ENCODE results near the gene YOD1.

YOD1 gene

GRCh38 chr1:207026104-207026534, 24.9 kb downstream of the YOD1 start:
- DNase-seq (ENCODE audit: low read depth in 2 of 2), result no peak

DNA sequence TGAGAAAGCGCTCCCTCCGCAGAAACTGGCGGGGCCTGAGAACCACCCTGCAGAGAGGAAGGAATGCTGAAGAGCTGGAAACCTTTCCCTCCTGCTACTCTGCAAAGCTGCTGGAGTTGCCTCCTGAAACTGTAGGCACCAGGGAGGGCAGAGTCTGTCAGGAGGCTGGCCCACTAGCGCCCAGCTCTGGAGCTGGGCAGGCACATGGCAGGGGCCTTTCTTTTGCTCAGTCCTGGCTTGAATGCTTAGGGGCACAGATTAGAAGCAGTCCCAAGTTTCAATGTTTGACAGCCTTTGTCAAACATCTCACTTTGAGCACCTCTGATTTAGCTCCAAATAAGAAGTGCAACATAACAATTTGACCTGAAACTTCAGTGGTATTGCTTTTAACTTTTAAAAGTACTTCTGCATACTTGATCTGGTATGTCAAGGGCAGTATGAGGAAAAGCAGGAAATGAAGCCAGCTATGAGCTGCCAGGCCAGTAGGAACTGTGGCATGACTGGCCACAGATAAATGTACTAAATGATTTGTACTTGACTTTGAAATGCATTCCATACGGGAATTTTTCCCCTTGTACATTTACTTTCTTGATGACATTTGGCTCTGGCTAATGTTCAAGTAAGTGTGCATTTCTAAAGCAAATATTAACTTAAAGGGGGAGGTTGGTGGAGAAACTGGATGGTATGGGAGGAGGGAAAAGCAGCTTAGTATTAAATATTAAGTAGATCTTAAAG, 25.7 kb downstream of the YOD1 start:
- no peak for DNase-seq (ENCODE audit: low read depth in 2 of 2)

DNA sequence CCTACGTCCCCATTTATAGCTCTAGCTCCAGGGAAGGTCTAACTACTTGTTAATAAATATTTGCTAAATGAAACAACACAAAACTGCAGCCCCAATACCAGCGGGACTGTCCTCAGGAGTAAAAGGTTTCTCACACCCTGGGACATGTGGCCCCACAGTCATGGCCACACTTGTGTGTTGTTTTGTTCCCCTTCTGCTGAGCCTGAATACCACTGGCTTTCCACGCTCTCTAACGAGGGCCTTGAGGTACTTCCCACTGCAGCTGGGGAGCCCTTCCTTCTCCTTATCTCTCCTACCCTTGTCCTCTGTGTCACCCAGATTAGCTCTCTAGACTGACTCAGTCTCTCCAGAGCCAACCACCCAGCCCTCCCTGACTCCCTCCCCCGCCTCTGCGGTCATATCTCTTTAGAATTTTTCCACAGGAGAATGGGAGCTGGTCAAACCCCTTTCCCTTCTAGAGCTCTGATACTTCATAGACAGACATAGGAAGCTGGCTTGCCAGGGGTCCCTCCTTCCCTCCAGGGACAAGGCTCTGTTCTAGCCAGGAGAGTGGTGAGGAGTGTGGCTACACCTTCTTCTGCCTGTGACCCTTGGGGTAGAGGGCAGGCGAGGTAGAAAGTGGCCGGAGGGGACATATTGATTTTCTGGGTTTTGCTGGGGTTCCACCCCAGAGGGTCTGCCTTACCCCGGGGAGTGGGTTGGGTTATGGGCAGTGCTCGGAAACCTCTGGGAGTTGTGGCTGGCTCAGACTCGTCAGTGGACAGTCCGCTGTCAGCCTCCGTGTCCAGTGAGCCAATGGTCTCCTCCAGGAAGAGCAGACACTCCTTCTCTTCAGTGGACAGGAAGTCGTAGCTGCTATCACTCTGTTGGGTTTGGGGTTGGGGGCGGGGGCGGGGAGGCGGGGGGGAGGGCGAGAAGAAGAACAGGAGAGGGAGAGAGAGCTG, 26.5 kb downstream of the YOD1 start:
- peak in 1 of 2 donors; percentile 7 for DNase-seq (ENCODE audit: low read depth in 2 of 2)

- DNase-seq (ENCODE audit: low read depth in 2 of 2), result no peak
These were observed 27.9 kb downstream of the YOD1 start for GRCh38 chr1:207022996-207023679.

GRCh38 chr1:207021876-207022596, 29.0 kb downstream of the YOD1 start:
- DNase-seq (ENCODE audit: low read depth in 2 of 2), result no peak

DNA sequence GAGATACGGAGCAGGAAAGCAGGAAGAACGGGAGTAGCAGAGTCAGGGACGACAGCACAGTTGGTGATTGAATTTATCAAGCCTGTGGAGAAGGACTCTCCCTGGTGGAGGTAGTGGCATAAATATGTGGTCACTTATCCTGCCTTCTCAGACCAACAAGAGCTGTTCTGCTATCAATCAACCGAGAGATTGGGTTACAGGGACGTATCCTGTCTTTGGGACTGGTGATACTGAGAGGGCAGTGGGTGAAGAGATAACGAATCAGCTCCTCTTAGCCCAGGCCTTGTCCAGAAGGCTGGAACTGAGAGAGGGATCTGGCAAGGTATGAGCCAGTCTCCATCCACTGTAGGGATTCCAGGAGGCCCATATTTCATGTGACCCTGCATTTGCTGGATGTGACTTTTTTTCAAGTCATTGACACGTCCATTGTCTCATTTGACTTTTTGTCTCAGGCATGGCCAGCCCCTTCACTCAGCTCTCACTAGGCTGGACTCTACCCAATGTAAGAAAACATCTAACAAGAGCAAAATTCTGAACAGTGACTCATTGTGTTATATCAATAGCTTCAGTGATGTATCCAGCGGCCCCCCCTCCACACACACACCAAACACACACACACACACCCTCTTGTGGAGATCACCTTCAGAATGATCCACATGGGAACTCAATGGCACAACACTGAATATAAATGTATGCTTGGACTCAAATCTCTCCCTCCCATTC, 29.7 kb downstream of the YOD1 start:
- no peak for DNase-seq (ENCODE audit: low read depth in 2 of 2)

GRCh38 chr1:207020709-207021107, 30.3 kb downstream of the YOD1 start:
- DNase-seq (ENCODE audit: low read depth in 2 of 2), result no peak

GRCh38 chr1:207020065-207020708, 30.8 kb downstream of the YOD1 start:
- DNase-seq (ENCODE audit: low read depth in 2 of 2), result no peak

GRCh38 chr1:207019661-207020060, 31.3 kb downstream of the YOD1 start:
- DNase-seq (ENCODE audit: low read depth in 2 of 2), result no peak

DNA sequence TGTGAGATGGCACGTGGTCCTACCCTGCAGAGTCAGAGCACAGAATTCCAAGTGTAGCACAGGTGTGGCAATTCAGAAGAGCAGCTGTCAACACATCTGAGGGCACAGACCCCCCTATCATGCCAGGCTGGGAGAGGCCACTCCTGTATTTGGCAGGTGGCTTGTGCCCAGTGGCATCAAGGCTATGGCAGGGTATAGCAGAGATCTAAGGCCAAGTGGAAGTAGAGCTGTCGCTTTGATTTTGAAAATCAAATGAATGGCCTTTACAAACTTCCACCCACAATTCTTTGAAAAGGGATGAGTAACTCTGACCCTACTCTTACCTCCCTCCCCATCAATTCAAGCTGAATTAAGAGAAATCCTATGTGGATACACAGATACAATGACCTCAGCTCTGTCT, 31.8 kb downstream of the YOD1 start:
- DNase-seq (ENCODE audit: low read depth in 2 of 2), result no peak

DNA sequence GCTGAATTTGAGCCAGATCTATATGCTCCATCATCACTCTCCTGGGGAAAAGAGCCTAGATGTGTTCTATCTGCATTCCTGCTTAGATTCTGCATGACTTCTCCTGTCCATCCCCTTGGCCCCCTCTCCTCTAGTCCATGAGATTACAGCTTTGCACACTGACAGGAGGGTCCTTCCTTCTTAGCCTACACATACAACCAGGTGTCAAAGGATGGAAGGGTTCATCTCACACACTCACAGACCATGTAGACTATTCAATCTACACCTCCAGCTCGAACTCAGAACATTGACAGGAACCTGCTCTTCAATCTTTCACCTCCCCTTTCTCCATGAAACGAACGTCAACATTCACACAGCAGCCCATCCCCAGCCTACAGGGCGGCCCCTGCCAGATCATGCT, 32.3 kb downstream of the YOD1 start:
- DNase-seq (ENCODE audit: low read depth in 2 of 2), result no peak

DNA sequence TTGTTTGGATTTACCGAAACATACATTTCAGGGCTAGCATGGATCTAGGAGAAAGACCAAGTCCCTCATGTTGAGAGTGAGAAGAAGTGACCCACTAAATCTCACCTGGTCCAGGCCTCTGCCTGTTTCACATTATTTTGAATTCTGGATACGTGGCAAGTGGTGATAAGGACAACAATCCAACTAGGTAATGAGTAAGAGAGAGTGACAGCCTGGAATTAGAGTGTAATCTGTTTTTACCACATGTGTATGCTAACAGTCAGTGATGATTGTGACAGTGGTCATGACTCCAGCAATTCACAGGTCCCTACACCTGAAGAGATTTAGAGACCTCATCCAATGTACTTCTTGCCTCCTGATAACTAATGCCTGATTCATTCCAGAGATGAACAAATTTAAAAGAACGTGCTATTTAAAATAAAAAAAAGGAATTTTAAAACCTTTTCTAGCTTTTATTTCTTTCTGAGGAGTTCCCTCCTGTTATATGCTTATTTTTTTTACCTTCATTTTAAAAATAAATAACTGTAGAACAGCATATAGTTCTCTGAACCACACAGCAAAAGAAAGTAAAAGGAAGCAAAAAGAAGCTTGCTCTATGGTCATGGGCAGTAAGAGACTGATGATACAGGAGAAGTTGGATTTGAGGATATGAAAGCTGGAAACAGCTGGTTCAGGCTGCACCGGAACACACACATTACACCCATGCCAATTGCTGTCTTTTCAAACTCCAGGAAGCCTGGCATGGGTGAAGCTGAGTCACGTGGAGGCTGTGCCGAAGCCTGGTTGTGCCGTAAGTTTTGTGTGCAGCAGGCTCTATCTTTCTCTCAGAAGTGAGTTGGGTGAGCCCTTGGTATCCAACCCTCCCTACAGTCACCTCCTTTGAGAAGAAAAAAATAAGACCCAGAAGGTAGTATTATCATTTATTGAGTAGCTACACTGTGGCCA, 33.1 kb downstream of the YOD1 start:
- DNase-seq (ENCODE audit: low read depth in 2 of 2), result no peak

GRCh38 chr1:207015791-207016190, 35.2 kb downstream of the YOD1 start:
- no peak for DNase-seq (ENCODE audit: low read depth in 2 of 2)

GRCh38 chr1:207014728-207015127, 36.3 kb downstream of the YOD1 start:
- no peak for DNase-seq (ENCODE audit: low read depth in 2 of 2)

DNA sequence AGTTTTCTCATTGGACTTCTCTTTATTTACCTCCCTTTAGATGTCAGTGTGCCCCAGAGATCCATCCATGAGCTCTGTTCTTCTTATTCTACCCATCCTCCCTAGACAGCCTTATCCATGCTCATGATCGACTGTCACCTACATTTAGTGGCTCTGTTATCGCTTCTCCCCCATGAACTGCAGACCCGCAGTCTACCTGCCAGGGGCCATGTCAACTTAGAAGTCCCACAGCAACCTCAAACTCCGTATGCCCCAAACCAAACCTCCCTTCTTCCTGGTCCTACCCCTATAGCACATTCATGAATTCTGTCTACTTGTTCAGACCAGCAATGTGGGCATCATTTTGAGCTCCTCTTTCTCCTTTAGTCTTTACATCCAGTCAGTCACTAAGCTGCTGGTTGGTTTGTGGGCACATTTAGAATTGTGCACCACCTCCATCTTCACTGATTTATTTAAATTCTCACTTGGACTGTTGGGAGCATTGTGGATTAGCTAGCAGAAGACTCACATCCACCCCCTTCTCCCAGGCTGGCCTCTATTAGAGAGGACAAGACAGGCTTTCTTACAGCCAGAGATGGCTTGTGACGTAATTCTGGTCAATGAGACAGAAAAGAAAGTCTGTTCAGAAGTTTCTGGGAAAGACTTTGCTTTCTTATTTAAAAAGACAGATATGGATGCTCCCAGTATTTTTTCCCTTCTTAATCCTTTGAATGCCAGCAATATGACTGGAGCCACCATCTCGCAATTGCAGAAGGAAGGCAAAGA, 37.5 kb downstream of the YOD1 start:
- DNase-seq (ENCODE audit: low read depth in 2 of 2), result no peak

DNA sequence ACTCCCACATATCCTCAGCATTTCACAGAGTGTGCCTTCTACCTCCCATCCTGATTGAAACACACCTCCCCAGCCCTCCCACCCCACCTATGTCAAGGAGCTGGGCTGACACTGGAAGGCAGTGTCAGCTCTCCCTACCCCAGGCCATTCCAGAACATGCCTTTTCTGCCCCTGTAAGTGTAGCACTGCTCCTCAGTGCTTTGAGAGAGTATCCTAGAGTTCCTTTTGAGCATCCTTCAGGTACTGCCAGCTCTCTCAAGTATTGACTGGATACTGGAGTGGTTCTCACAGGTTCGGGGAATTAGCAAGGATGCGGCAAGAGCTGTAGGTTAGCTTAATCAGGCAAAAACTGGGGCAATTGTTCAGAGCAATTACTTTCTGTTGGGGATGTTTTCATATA, 40.3 kb downstream of the YOD1 start:
- DNase-seq (ENCODE audit: low read depth in 2 of 2), result no peak

- no peak for DNase-seq (ENCODE audit: low read depth in 2 of 2)
These were observed 41.1 kb downstream of the YOD1 start for GRCh38 chr1:207009945-207010344.

DNA sequence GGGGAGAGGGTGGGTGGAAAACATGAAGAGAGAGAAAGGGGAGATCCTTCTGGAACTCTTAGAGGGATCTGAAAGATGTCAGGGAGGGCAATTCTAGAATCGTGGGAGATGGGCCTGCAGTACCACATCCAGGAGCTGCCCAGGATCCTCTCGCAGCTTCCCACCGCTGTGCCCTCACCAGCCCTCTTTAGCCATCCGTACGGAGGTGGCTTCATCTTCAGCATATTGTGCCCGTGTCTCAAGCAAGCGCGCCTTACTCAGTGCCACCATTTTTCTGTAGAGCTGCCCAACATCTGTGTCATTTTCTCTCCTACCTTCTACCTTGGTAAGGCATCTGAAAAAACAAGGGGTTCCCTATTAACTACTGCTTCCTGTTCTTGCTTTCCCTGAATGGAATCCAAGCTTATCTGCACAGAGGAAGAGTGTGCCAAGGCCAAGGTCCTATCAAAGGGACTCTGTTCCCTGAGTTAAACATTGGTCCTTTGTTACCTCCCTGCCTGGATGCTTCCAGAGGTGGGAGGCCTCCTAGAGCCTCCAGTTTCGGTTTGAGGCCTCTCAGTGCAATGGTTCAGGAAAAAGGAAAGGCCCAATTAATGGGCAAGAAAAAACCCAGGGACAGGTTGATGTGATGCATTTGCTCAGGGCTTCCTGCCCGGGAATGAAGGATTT, 41.7 kb downstream of the YOD1 start:
- no peak for DNase-seq (ENCODE audit: low read depth in 2 of 2)

Measured in stimulated activated CD4-positive, alpha-beta T cell treated with anti-CD3 and anti-CD28 coated beads, Interleukin-4, amount 100 ng/mL, for 48 hours (primary cell).